HUES64 (cell line): Measurements from ENCODE around the gene RAD54L. TPM values are rescaled to one million over a fixed set of nuclear protein-coding genes. Genes with fewer than 3 reads are reported as not detected.
A peak's percentile ranks its signal among the peaks of the same experiment; 100 is the strongest.

Source experiments
- H3K27ac ChIP-seq: 2 replicates; pipeline ENCODE4 v1.7.0; 2013; ENCODE audit warnings: low read depth, low read length, inconsistent platforms
- H3K27me3 ChIP-seq: 2 replicates; pipeline ENCODE4 v1.6.1; 2013; ENCODE audit warnings: mild to moderate bottlenecking, low read length; ENCODE audit not compliant: insufficient read depth
- H3K36me3 ChIP-seq: 2 replicates; pipeline ENCODE4 v1.6.1; 2013; ENCODE audit warnings: mild to moderate bottlenecking, low read length; ENCODE audit not compliant: insufficient read depth
- H3K4me1 ChIP-seq: 2 replicates; pipeline ENCODE4 v1.6.1; 2013; ENCODE audit warnings: mild to moderate bottlenecking, low read length, moderate library complexity; ENCODE audit not compliant: insufficient read depth
- H3K4me3 ChIP-seq: 2 replicates; pipeline ENCODE4 v1.5.1; 2013; ENCODE audit warnings: mild to moderate bottlenecking, low read length, moderate library complexity
- H3K9ac ChIP-seq: 2 replicates; pipeline ENCODE4 v1.6.1; 2013; ENCODE audit warnings: mild to moderate bottlenecking, low read depth, low read length
- H3K9me3 ChIP-seq: 2 replicates; pipeline ENCODE4 v1.6.1; 2013; ENCODE audit warnings: low read depth, low read length; ENCODE audit not compliant: insufficient read depth
- WGBS: fragments of 150-250, 120-280 bp; methylation state at CpG from one replicate; pipeline ENCODE4 v1.1.7; 2013; ENCODE audit warnings: missing lambda C conversion rate; 5-methylcytosine and 5-hydroxymethylcytosine counted together
- polyA plus RNA-seq, 2 experiments: library from polyadenylated mRNA; stranded (reverse); fragments of 50-300 nt; gene quantifications; one replicate each; pipeline ENCODE4 v1.2.3, GENCODE V29; 2013

The RAD54L gene
- polyA plus RNA-seq (2013, experiment 1 of 2): 33.9 TPM
- polyA plus RNA-seq (2013, experiment 2 of 2): 31.5 TPM

DNA sequence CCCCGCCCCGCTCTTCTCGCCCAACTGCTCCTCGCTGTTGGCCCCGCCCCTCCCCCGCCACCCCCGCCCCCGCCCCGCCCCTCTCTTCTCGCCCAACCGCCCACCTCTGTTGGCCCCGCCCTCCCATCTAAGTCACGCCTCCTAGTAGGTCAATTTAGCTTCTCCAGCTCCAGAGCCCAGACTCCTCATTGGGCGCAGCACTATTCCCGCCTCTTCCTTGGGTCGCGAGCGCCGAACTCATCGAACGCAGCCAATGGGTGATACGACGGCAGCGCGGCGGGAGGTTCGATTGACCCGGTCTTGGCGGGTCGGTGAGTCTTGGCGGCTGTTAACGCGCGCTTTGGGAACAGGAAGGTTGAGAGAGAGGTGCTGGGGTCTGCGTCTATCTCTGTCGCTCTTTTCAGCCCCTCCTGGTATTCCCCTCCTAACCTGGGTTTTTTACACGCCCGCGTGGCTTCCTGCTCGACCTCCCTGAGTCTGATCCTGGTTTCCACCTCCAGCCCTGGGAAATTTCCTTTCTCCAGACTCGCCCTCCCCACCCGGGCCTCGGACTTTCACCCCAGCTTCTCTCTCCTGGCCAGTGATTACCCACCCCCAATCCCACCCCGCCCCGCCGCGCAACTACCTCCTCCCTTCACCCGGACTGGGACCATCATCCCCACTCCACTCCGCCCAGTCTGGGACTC, at the start of gene RAD54L:
Gene RAD54L, plus strand, starts transcription at position 328 of the 686 bp plus-strand sequence. CDS start 643 bp downstream, outside the sequence.
- H3K27me3 ChIP-seq: no peaks in the 10 kb centered on the region
- peak within 1 kb of the TSS; percentile 86 for H3K27ac ChIP-seq
- peak within 1 kb of the TSS; percentile 94 for H3K4me3 ChIP-seq
- H3K9me3 ChIP-seq: no peaks in the 10 kb centered on the region
- under 1% methylated on average over 40 of the region's 49 CpGs for WGBS
- peaks cover 37% of the 10 kb centered on the region for H3K36me3 ChIP-seq
- peak within 1 kb of the TSS; percentile 94 for H3K9ac ChIP-seq
- H3K4me1 ChIP-seq: peaks cover 9% of the 10 kb centered on the region; the same call in 1 of the 2 replicates

DNA sequence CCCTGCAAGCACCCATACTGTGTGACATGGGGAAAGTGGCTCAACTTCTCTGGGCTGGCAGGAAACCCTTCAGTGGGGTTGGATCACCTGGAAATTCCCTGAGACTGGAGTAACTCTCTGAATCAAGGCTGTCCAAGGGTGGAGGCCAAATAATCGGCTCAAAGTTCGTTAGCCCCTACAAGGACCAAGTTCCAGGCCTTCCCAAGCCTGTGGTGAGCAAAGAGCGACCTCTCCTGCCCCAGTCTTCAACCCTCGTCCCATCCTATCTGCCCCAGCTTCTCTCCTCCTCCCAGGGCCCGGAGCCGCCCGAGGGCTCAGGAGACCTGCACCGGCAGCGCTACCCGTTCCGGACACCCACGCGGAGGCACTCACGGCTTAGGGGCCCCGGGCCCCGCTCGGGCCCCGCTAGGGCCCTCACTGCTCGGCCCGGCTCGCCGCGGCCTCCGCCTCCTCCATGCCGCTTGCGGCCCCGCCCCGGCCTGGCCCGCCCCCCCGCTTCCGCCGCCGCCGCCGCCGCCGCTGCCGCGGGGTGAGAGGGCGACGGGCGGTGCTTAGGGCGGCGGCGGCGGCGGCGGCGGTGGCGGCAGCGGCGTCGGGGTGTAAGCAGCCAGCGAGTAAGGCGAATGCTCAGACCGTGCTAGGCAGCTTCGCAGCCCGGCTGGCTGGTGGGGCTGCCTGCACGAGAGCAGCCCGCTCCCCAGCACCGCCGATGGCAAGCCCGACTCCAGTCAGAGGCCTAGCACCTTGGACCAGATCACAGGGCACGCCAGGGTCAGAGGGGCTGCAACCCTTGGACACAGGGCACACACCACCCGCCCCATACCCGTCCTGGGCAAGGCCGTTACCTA, 49.4 kb upstream of the RAD54L start, which contains the start of gene POMGNT1:
Gene POMGNT1, minus strand, starts transcription at position 471 of the 848 bp plus-strand sequence. CDS start 613 bp downstream, outside the sequence.
- WGBS: 1% methylated on average over 67 of the region's 67 CpGs
- peak within 1 kb of the TSS; percentile 88 for H3K9ac ChIP-seq
- H3K9me3 ChIP-seq: no peaks in the 10 kb centered on the region
- H3K27ac ChIP-seq: peak within 1 kb of the TSS; percentile 76
- H3K4me1 ChIP-seq: peaks cover 10% of the 10 kb centered on the region; the same call in 1 of the 2 replicates
- no peaks in the 10 kb centered on the region for H3K27me3 ChIP-seq
- H3K4me3 ChIP-seq: peak within 1 kb of the TSS; percentile 97
- peaks cover 19% of the 10 kb centered on the region for H3K36me3 ChIP-seq

GRCh38 chr1:46199233-46199749, 48.3 kb upstream of the RAD54L start:
- H3K27me3 ChIP-seq: no peaks in the 10 kb centered on the region
- H3K36me3 ChIP-seq: peaks cover 14% of the 10 kb centered on the region
- H3K4me1 ChIP-seq: peaks cover 13% of the 10 kb centered on the region
- H3K9ac ChIP-seq: no peak overlapping the region
- H3K4me3 ChIP-seq: no peak overlapping the region
- 93% methylated on average over 3 of the region's 3 CpGs for WGBS
- H3K27ac ChIP-seq: no peak overlapping the region
- no peaks in the 10 kb centered on the region for H3K9me3 ChIP-seq

- H3K27me3 ChIP-seq: no peaks in the 10 kb centered on the region
- H3K9me3 ChIP-seq: no peaks in the 10 kb centered on the region
- peak overlapping the region; percentile 85 for H3K4me3 ChIP-seq
- peak overlapping the region; percentile 67 for H3K9ac ChIP-seq
- WGBS: 13% methylated on average over 13 of the region's 14 CpGs
- H3K4me1 ChIP-seq: peaks cover 14% of the 10 kb centered on the region
- no peak overlapping the region for H3K27ac ChIP-seq
- H3K36me3 ChIP-seq: no peaks in the 10 kb centered on the region
These were observed 43.7 kb upstream of the RAD54L start for GRCh38 chr1:46203738-46204405.

DNA sequence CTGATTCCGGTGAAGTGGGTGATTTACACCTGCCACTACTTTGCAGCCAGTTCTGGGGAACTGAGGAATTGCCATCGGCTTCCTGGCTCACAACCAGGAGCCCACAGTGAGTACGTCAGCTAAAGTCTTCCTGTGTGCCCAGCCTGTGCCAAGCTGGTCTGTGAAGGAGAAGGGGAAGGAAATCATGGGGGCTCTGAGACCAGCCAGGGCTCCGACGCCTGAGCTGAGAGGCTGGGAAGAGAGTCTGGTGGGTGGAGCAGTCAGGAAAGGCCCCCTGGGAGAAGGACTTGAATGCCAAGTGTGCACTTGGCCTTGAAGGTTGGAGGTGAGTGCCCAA, 43.2 kb upstream of the RAD54L start:
- H3K9ac ChIP-seq: no peak overlapping the region
- WGBS: 74% methylated on average over 5 of the region's 5 CpGs

DNA sequence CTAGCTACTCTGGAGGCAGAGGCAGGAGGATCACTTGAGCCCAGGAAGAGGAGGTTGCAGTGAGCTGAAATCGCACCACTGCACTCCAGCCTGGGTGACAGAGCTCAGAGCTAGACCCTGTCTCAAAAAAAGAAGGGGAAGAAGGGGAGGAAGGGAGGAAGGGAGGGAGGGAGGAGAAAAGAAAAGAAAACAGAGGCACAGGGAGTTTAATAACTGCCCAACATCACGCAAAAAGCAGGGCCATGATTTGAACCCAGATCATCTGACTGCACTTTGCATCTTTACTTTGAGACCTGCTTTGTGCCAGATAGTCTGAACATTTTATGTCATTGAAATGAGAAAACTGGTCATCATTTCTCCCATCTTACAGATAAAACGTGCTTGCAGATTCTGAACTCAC, 42.4 kb upstream of the RAD54L start:
- H3K4me3 ChIP-seq: no peak overlapping the region
- H3K9ac ChIP-seq: no peak overlapping the region
- H3K4me1 ChIP-seq: peaks cover 6% of the 10 kb centered on the region
- no peak overlapping the region for H3K27ac ChIP-seq
- 89% methylated on average over 3 of the region's 3 CpGs for WGBS
- H3K27me3 ChIP-seq: no peaks in the 10 kb centered on the region
- H3K36me3 ChIP-seq: no peaks in the 10 kb centered on the region
- H3K9me3 ChIP-seq: no peaks in the 10 kb centered on the region

More for the DNA sequence above, 43.2 kb upstream of the RAD54L start:
- Histone ChIP-seq H3K36me3 (no peaks in the 10 kb centered on the region), H3K9me3 (no peaks in the 10 kb centered on the region), H3K27ac (no peak overlapping the region), H3K4me1 (peaks cover 11% of the 10 kb centered on the region), H3K4me3 (peak overlapping the region; percentile 85), H3K27me3 (no peaks in the 10 kb centered on the region)

DNA sequence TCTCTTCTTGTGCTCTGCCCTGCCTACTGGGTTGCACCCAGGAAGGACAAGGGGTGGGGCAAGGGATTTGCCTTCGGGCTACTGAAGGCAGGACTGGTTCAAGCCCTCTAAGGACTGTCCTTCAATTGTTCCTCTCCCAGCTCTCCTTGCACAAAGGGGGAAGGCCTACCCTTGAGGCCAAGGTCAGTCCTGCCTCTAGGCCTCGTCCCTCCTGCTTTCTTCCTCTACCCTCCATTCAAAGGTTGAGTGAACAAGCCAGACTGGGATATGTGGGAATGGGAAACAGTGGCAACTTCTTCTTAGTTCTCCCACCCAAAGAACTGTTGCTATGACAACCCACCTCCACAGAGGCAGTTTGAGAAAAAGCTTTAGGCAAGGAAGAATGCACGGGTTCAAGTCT, 41.8 kb upstream of the RAD54L start:
- no peak overlapping the region for H3K9ac ChIP-seq
- no peaks in the 10 kb centered on the region for H3K9me3 ChIP-seq
- H3K27me3 ChIP-seq: no peaks in the 10 kb centered on the region
- H3K4me3 ChIP-seq: no peak overlapping the region
- WGBS: 68% methylated on average over 3 of the region's 3 CpGs
- H3K36me3 ChIP-seq: no peaks in the 10 kb centered on the region
- H3K4me1 ChIP-seq: peaks cover 6% of the 10 kb centered on the region
- no peak overlapping the region for H3K27ac ChIP-seq

DNA sequence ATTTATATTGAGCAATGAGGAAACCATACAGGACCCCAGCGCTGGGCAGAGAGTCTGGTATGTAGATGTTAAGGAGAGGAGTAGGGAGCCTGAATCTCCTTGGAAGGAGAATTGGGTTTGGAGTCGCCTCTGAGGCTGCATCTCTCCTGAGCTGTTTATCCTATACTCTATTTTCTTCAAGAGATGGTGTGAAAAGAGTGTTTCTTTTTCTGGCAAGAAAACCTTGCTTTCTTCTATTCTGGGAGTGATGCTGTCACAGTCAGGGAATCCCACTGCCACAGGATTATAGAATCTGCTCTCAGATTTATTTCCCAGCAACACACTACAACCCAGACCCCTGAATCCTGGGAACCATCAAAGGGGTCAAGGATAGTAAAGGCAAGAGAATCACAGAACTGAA, 41.2 kb upstream of the RAD54L start:
- Histone ChIP-seq H3K27ac (no peak overlapping the region), H3K4me3 (no peak overlapping the region), H3K9me3 (no peaks in the 10 kb centered on the region), H3K36me3 (no peaks in the 10 kb centered on the region), H3K4me1 (peaks cover 6% of the 10 kb centered on the region), H3K27me3 (no peaks in the 10 kb centered on the region), H3K9ac (no peak overlapping the region)
- 76% methylated on average over 1 of the region's 2 CpGs for WGBS

- Histone ChIP-seq H3K27ac (no peak overlapping the region), H3K4me3 (no peak overlapping the region), H3K36me3 (no peaks in the 10 kb centered on the region), H3K9me3 (no peaks in the 10 kb centered on the region), H3K9ac (no peak overlapping the region), H3K27me3 (no peaks in the 10 kb centered on the region), H3K4me1 (no peaks in the 10 kb centered on the region)
- 93% methylated on average over 3 of the region's 3 CpGs for WGBS
These were observed 37.0 kb upstream of the RAD54L start for GRCh38 chr1:46210561-46210960.

DNA sequence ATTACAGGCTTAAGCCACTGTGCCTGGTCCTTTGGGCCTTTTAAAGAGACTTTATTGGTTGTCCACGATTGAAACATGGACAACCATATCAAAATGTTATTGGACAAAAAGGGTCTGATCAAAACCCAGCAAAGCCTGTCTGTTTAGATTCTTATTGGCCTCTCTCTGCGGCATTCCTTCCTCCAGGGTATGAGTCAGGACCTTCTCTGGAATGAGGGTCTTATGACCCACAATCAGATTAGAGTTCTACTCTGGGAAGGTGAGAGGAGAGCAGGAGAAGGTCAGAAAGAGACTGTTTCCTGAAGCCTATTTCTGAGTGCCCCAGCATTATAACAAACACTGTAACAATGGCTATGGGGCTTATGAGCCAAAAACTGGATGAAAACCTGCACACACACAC, 36.5 kb upstream of the RAD54L start:
- H3K27ac ChIP-seq: no peak overlapping the region
- no peaks in the 10 kb centered on the region for H3K36me3 ChIP-seq
- no peaks in the 10 kb centered on the region for H3K4me1 ChIP-seq
- no peaks in the 10 kb centered on the region for H3K9me3 ChIP-seq
- no peak overlapping the region for H3K9ac ChIP-seq
- H3K4me3 ChIP-seq: no peak overlapping the region
- 95% methylated on average over 2 of the region's 2 CpGs for WGBS
- no peaks in the 10 kb centered on the region for H3K27me3 ChIP-seq

DNA sequence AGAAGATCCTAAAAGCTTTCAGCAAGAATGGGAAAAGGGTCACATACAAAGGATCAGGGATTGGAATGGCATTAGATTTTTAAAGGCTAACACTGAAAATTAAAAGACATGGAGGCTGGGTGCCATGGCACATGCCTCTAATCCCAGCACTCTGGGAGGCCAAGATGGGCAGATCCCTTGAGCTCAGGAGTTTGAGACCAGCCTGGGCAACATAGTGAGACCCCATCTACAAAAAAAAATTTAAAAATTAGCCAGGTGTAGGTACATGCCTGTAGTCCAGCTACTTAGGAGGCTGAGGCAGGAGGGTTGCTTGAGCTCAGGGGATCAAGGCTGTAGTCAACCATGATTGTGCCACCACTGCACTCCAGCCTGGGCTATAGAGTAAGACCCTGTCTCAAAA, 32.1 kb upstream of the RAD54L start:
- H3K9me3 ChIP-seq: no peaks in the 10 kb centered on the region
- H3K4me1 ChIP-seq: no peaks in the 10 kb centered on the region
- no peak overlapping the region for H3K4me3 ChIP-seq
- no peaks in the 10 kb centered on the region for H3K36me3 ChIP-seq
- H3K27ac ChIP-seq: no peak overlapping the region
- H3K9ac ChIP-seq: no peak overlapping the region
- H3K27me3 ChIP-seq: no peaks in the 10 kb centered on the region
